ENCODE measurements around the gene HLA-DOB.

DNA sequence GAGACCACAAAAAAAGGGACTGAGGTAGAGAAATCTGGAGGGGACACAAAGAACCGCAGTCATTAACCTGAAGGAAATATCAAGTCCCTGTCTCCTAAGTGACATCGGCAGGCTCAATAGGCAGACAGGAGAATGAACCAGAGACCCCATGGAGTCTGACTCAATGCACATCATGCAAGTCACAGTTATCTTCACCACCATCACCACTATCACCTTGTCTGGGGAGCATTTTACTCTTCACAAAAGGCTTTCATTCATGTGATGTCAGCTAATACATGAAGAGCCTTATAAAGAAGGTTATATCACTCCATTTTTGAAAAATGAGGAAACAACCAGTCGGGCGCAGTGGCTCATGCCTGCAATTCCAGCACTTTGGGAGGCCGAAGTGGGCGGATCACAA, 32.3 kb upstream of the HLA-DOB start:
- TF ChIP-seq CTCF (IDR thresholded peaks at IDR 0.05) (no peak), POLR2A (IDR thresholded peaks at IDR 0.05) (no peak)
